Chondrocyte (in vitro differentiated cells): ENCODE data around the gene TBC1D26. TPM values are rescaled to one million over a fixed set of nuclear protein-coding genes. Genes with fewer than 3 reads are reported as not detected.
"Not testable (repeated sequence)": the region's sequence is repeated elsewhere in the genome, so short reads cannot be mapped to it uniquely, and the experiment has no call there.

Experiments used
- DNase-seq: peaks from one replicate; pipeline ENCODE4 v3.0.0; 2021; ENCODE audit warnings: mixed read lengths, low spot score
- H3K27ac Mint-ChIP-seq: one replicate; pipeline ENCODE4 v1.8.0; 2021; ENCODE audit warnings: mild to moderate bottlenecking, moderate library complexity, mixed read lengths; ENCODE audit not compliant: unreplicated experiment
- H3K27me3 Mint-ChIP-seq: 2 replicates; pipeline ENCODE4 v1.8.0; 2021; ENCODE audit warnings: low read depth, mixed read lengths
- H3K36me3 Mint-ChIP-seq: 2 replicates; pipeline ENCODE4 v1.8.0; 2021; ENCODE audit warnings: low read depth, mixed read lengths
- H3K4me1 Mint-ChIP-seq: 2 replicates; pipeline ENCODE4 v1.8.0; 2021; ENCODE audit warnings: low read depth, mild to moderate bottlenecking, mixed read lengths
- H3K4me3 Mint-ChIP-seq: one replicate; pipeline ENCODE4 v1.8.0; 2021; ENCODE audit warnings: mild to moderate bottlenecking, moderate library complexity, mixed read lengths; ENCODE audit not compliant: unreplicated experiment
- H3K9me3 Mint-ChIP-seq: 2 replicates; pipeline ENCODE4 v1.8.0; 2021; ENCODE audit warnings: low read depth, mixed read lengths
- CTCF ChIP-seq: fragments of 200-600 bp; sonication (generic); IDR thresholded peaks from 2 replicates; pipeline ENCODE4 v1.5.0; 2021; ENCODE audit warnings: antibody characterized with exemption, mild to moderate bottlenecking, moderate library complexity
- total RNA-seq: library from RNA; stranded (reverse); gene quantifications from 3 replicates; pipeline ENCODE4 v1.2.1, GENCODE V29; 2021

Gene TBC1D26
- total RNA-seq, 1 donor from 2014 or later, result not detected

- no peak for TF ChIP-seq CTCF
- Mint-ChIP-seq H3K27me3 (no peaks in the 10 kb centered on the region), H3K4me1 (peaks cover 6% of the 10 kb centered on the region), H3K36me3 (peaks cover 3% of the 10 kb centered on the region), H3K9me3 (peaks cover 8% of the 10 kb centered on the region), H3K27ac (no peak overlapping the region), H3K4me3 (no peak overlapping the region)
- DNase-seq, result no peak
Measured at GRCh38 chr17:15782866-15783265, 50.8 kb downstream of the TBC1D26 start.

- Mint-ChIP-seq H3K4me3 (no peak overlapping the region), H3K9me3 (peaks cover 6% of the 10 kb centered on the region), H3K27me3 (no peaks in the 10 kb centered on the region), H3K36me3 (no peaks in the 10 kb centered on the region), H3K27ac (no peak overlapping the region), H3K4me1 (peaks cover 6% of the 10 kb centered on the region)
- TF ChIP-seq CTCF, result no peak
- DNase-seq, result no peak
Measured at GRCh38 chr17:15783461-15783860, 51.4 kb downstream of the TBC1D26 start.

- H3K27me3 Mint-ChIP-seq, DNase-seq, H3K9me3 Mint-ChIP-seq, H3K4me3 Mint-ChIP-seq, H3K27ac Mint-ChIP-seq, H3K36me3 Mint-ChIP-seq, H3K4me1 Mint-ChIP-seq: not testable (repeated sequence)
Measured at GRCh38 chr17:15784351-15784750, 52.3 kb downstream of the TBC1D26 start.

GRCh38 chr17:15787363-15788075 is 55.4 kb downstream of the TBC1D26 start:
- not testable (repeated sequence) for H3K4me3 Mint-ChIP-seq, H3K27me3 Mint-ChIP-seq, H3K9me3 Mint-ChIP-seq, H3K4me1 Mint-ChIP-seq, H3K36me3 Mint-ChIP-seq, DNase-seq, H3K27ac Mint-ChIP-seq

- H3K4me3 Mint-ChIP-seq, H3K36me3 Mint-ChIP-seq, H3K4me1 Mint-ChIP-seq, DNase-seq, H3K27me3 Mint-ChIP-seq, H3K9me3 Mint-ChIP-seq, H3K27ac Mint-ChIP-seq: not testable (repeated sequence)
Measured at GRCh38 chr17:15788365-15788764, 56.3 kb downstream of the TBC1D26 start.

Other genes starting within 250 kb of the TBC1D26 start
- 21.5 to 33.7 TPM (median 22.2 TPM) in 3 replicates for gene TVP23C, start 168.8 kb upstream of the TBC1D26 start, total RNA-seq
- gene FBXW10B, start 112.6 kb upstream of the TBC1D26 start, total RNA-seq, result 0.94 to 1.1 TPM (median 1.0 TPM) in 3 replicates
- gene TRIM16, start 48.0 kb upstream of the TBC1D26 start, total RNA-seq, result 25.5 to 34.2 TPM (median 32.4 TPM) in 3 replicates
- gene ZNF286A, start 32.5 kb upstream of the TBC1D26 start, total RNA-seq, result 33.6 to 38.2 TPM (median 35.0 TPM) in 3 replicates
- 4.6 to 9.7 TPM (median 9.6 TPM) in 3 replicates for gene ADORA2B, start 212.8 kb downstream of the TBC1D26 start, total RNA-seq